ENCODE data around the gene MKI67.

The MKI67 gene

DNA sequence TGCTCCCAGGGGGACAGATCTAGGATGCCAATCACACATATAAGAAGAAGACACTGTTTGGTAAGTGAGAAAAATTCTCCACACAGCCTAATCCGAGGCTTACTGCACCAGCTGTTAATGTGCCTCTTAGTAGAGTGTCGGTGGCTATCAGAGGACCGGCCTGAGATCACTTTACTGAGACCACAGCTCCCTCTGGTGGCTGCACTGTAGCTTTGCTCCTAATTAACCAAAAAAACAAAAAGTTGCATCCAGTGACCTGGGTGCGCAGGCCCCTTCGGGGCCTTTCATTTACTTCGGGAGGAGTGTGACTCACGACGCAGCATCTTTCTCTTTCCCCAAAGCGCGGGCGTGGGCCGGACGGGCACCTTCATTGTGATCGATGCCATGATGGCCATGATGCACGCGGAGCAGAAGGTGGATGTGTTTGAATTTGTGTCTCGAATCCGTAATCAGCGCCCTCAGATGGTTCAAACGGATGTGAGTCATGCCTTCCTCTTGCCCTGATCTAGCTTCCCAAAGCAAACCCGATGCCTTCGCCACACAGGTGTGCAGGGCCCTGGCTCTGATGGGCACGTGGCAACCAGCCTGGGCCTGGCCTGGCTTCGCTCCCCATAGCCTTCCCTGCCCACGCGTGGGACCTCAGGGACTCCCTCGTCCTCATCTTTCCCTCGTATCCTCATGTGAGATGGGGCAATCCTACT is 56.7 kb downstream of the MKI67 start:
- H3K27ac ChIP-seq = no peak overlapping the region
- peak; percentile 76 for DNase-seq (ENCODE audit: low spot score)
- peak; percentile 79 for TF ChIP-seq CTCF (IDR thresholded peaks at IDR 0.05)
- no peak overlapping the region for H3K4me3 ChIP-seq

DNA sequence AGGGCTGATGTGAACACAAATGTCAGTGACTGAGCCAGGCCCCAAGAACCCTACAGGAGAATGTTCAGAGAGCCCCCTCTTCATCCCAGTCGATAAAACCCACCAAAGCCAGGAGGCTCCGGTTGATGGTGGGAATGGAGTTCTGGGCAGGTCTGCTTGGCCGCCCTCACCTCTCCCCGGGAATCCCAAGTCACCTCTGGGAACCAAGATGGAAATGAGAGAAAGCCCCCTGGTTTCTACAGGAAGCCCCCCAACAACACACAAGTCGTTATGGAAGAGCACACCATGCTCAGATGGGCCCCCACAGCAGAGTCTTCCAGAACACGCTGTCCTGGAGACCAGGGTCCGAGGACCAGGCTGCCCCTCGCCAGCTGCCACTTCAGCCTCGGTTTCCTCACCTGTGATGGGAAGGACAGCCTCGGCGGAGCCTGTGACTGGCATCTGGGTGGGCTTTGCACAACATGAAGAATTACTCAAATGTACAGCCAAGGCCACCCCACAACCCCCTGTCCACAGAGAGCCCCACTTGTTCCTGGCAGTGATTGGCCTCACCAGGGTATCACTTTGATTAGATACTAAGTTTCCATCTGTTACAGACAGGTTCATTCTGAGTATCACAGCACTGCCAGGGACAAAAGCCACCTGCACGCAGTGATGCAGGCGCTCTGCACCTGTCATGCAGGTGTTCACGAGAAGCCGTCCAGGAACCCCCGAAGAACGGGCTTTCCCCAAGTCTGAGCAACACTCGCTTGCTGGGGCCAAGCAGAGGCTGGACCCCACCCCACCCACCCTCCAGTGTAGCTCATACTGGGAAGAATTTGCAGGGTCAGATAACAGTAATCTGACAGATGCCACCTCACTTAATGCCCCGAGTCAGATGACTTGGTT is 57.6 kb downstream of the MKI67 start:
- TF ChIP-seq CTCF (IDR thresholded peaks at IDR 0.05) = no peak
- DNase-seq (ENCODE audit: low spot score) = peak; percentile 72
- Histone ChIP-seq H3K27ac (no peak overlapping the region), H3K4me3 (no peak overlapping the region)

DNA sequence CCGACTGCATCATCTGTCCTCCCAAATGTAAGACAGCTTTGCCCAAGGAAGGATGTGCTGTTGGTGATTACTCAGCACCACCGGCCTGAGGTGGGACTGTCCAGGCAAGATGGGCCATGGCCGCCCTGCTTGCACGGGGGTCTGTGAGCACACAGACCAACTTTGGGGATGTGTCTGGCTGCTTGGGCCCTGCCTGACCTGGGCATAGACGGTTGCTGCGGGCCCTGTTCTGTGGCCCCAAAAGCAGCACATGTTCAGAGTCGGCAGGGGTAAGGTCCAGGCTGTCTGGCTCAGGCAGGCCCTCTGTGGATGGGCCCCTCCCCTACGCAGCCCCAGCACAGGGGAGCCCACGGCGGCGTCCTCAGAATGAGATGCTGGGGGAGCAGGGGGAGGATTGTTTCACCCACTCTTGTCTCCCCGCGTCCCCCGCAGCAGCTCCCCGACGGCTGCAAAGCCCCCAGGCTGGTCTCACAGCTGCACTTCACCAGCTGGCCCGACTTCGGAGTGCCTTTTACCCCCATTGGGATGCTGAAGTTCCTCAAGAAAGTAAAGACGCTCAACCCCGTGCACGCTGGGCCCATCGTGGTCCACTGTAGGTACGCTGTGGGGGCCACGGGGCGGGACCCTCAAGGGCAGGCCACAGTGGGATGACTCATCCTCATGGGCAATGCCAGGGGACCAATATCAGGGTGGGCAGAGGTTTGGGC is 58.4 kb downstream of the MKI67 start:
- no peak for TF ChIP-seq CTCF (IDR thresholded peaks at IDR 0.05)
- DNase-seq (ENCODE audit: low spot score) = peak; percentile 66
- no peak overlapping the region for H3K4me3 ChIP-seq
- no peak overlapping the region for H3K27ac ChIP-seq

DNA sequence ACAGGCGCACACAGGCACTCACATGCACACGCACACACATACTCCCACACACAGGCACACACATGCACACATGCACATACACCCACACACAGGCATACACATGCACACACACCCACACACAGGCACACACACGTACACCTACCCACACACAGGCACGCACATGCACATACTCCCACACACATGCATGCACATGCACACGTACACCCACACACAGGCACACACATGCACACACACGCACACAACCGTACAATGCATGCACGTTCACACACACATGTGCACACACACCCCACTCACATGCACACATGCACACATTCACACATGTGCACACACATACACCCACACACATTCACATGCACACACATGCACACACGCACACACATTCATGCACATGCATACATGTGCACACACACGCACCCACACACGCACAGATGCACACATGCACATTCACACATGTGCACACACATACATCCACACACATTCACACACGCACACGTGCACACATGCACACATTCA is 59.3 kb downstream of the MKI67 start:
- H3K27ac ChIP-seq = no peak overlapping the region
- peak; percentile 52 for DNase-seq (ENCODE audit: low spot score)

GRCh38 chr10:128065881-128066534 is 60.2 kb downstream of the MKI67 start:
- TF ChIP-seq CTCF (IDR thresholded peaks at IDR 0.05) = no peak
- H3K27ac ChIP-seq = peak overlapping the region in 1 of 2 donors; percentile 76
- DNase-seq (ENCODE audit: low spot score) = peak; percentile 56
- H3K4me3 ChIP-seq = no peak overlapping the region

More for the DNA sequence above, 59.3 kb downstream of the MKI67 start:
- no peak for TF ChIP-seq CTCF (IDR thresholded peaks at IDR 0.05)
- no peak overlapping the region for H3K4me3 ChIP-seq

DNA sequence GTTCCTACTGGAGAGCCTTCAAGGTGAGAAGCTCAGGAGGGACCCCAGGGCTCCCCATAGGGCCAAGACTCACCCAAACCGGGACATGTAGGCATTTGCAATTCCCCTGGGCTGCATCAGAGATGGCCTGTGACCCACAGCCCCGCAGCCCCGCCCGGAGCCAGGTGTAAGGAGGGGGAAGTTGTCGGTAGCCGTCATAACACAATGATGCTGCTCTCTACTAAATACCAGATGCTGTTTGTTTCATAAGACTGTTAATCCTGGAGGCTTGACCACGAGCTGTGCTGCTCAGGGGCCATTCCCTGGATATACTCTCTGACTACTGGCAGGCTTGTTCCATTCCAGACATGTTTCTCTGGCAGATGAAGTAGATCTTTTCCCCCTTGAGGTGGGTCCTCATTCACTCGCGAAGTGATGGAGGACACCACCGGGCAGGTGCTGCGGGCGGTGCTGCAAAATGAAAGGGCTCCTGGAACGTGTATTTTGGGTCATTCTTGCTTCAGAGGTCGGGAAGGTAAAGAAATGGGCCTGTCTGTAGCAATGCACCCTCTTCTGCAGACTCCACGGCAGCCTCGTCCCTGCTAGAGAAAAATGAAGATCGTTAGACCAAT is 61.1 kb downstream of the MKI67 start:
- no peak for TF ChIP-seq CTCF (IDR thresholded peaks at IDR 0.05)
- DNase-seq (ENCODE audit: low spot score) = no peak
- H3K27ac ChIP-seq = peak overlapping the region in 1 of 2 donors; percentile 76
- H3K4me3 ChIP-seq = peak overlapping the region; percentile 26

Data from coronary artery (tissue), 2 donors.